Transverse colon (tissue), 4 donors: ENCODE data around the gene WFIKKN2.

ENCODE experiments used
- CTCF ChIP-seq, 5 experiments: fragments of 200-600 bp in 3 of 5; fragments of 450-650 bp in 2 of 5; sonication (generic) in 3 of 5; IDR thresholded peaks; 1 replicate in 2 of 5; 2 replicates in 3 of 5; pipeline ENCODE4 v1.5.1; 2016 to 2017; ENCODE audit warnings: antibody characterized with exemption in 5 of 5, inconsistent platforms in 3 of 5, mild to moderate bottlenecking in 2 of 5, moderate library complexity in 1 of 5
- EP300 ChIP-seq: sonication (generic); formaldehyde crosslinking; IDR thresholded peaks from one replicate; pipeline ENCODE4 v1.6.1; 2017; ENCODE audit warnings: antibody characterized with exemption, low read depth
- POLR2A ChIP-seq: fragments of 450-650 bp; IDR thresholded peaks from one replicate; pipeline ENCODE4 v1.6.1; 2016; ENCODE audit warnings: antibody characterized with exemption, mild to moderate bottlenecking, moderate library complexity
- POLR2AphosphoS5 ChIP-seq, 3 donors: sonication (generic); formaldehyde crosslinking; IDR thresholded peaks; one replicate each; pipeline ENCODE4 v1.6.1; 2016; ENCODE audit warnings: antibody characterized with exemption in 3 of 3

- TF ChIP-seq CTCF (IDR thresholded peaks at IDR 0.05) (no peak), POLR2A (no peak), POLR2AphosphoS5 (IDR thresholded peaks at IDR 0.05) (no peak), EP300 (no peak)
Observed at GRCh38 chr17:50805486-50805885, 29.9 kb upstream of the WFIKKN2 start.
